Inflammatory macrophage (primary cell): ENCODE data around the gene SPTBN4.
"Not testable (repeated sequence)": the region's sequence is repeated elsewhere in the genome, so short reads cannot be mapped to it uniquely, and the experiment has no call there.

ENCODE experiments used
- DNase-seq, 2 donors: peaks; one replicate each; pipeline ENCODE4 v3.0.0-alpha.2; 2020 to 2022

SPTBN4 gene

DNA sequence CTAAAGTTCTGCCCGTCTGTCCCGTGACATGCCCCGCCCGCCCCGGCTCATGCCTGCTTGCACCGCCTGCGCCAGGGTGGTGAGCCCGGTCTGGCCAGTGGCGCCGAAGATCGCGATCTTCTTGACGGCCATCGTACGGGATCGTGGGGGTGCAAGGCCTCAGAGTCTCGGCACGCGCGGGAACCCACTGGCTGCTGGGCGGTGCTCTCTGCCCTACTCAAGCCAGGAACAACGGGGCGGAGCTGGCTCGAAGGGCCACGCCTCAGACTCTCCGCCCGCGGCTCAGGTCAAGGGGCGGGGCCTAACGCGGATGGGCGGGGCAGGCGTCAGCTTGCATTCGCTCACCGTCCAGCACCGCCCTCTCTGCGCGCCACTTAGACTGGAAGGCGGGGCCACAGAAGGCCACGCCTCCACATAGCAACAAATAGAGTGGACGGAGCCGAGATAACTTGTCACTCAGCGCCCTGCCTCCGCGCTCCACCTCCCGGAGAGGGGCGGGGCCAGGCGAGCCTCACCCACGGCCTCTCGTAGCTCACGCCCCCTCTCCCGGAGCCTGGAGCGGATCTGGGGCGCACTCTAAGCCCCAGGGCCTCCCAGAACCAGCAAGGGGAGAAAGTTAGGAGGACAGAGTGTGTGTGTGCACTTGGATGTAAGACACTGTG is 1.1 kb upstream of the SPTBN4 start, which contains the start of gene BLVRB:
Gene BLVRB (minus strand): TSS at position 189 of the 662 bp plus-strand sequence. CDS start 57 bp downstream, at position 132.
- DNase-seq, result peak; percentile 100

DNA sequence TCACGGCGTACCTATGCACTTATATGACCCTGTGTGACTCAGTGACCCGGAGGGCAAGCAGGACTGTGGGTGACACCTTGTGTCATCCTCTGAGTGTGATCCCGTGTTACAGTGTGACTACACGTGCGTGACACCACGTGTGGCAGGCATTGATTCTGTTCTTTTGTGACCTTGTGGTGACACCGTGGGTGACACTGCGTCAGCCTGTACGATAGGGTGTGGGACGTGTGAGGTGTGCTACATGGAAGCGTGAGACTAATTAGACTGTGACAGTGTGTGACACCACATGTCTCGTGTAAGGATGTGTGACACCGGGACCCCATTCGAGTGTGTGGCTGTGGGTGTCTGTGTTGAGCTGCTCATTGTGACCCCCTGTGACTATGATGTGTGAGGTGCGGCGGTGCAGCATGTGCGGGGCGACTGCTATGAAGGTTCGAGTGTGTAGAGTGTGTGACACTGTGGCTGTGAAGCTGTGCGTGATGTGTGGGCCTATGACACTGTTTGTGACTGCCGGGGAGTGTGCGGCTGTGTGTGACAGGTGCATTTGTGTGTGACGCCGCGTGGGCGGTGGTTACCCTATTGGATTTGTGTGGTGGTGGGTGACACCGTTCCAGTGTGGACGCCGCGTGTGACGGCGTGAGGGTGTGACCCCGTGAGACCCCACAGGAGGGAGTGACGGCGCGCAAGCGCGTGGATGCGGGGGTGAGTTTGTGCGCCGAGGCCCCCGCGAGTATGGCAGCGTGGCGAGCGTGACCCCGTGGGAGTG is 399 bp upstream of the SPTBN4 start:
- DNase-seq, result peak; percentile 79 to 84

DNA sequence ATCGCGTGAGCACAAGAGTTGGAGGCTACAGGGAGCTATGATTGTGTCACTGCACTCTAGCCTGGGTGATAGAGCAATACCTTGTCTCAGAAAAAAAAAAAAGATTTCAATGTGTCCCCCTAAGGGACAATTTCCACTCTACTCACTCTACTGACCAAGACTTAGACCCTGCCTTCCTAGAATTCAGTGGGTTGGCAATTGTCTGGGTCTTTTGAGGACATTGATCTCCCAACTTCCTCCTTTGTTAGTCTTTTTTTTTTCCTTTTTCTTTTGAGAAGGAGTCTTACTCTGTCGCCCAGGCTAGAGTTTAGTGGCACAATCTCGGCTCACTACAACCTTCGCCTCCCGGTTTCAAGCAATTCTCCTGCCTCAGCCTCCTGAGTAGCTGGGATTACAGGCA is 2.2 kb downstream of the SPTBN4 start:
- DNase-seq, result peak; percentile 26 to 30

DNA sequence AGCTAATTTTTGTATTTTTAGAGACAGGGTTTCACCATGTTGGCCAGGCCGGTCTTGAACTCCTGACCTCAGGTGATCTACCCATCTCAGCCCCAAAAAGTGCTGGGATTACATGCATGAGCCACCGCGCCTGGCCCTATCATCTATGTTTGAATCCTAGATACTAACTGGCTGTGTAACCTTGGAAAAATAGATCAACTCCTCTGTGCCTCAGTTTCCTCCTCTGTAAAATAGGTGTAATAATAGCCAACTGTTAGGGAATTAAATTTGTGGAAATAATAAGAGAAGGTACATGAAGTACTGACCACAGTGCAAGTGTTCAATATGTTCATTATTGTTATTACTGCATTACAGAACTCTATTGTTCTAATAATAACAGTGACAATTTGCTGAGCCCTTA is 4.3 kb downstream of the SPTBN4 start:
- no peak for DNase-seq

DNA sequence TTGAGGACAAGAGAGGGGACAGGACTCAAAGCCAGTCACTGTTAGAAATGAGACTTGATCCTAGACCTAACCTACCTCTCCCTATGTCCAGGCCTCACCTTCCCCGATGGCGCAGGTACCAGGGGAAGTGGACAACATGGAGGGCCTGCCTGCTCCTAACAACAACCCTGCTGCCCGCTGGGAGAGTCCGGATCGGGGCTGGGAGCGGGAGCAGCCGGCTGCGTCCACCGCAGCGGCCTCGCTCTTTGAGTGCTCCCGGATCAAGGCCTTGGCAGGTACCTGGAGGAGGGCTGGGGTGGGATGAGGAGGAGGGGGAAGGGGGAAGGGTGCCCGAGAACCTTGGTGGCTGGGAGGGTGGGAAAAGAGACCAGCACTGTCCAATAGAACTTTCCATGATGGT is 5.7 kb downstream of the SPTBN4 start:
- no peak for DNase-seq

DNA sequence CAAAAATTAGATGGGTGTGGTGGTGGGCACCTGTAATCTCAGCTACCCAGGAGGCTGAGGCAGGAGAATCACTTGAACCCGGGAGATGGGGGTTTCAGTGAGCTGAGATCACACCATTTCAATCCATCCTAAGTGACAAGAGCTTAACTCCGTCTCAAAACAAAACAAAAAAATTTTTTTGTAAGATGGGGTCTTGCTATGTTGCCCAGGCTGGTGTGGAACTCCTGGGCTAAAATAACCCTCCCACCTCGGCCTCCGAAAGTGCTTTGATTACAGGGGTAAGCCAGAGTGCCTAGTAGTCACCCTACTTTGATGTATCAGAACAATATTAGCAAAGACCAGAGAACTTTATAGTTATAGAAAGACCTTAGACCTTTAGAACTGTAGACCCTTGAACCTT is 7.9 kb downstream of the SPTBN4 start:
- DNase-seq, result no peak

DNA sequence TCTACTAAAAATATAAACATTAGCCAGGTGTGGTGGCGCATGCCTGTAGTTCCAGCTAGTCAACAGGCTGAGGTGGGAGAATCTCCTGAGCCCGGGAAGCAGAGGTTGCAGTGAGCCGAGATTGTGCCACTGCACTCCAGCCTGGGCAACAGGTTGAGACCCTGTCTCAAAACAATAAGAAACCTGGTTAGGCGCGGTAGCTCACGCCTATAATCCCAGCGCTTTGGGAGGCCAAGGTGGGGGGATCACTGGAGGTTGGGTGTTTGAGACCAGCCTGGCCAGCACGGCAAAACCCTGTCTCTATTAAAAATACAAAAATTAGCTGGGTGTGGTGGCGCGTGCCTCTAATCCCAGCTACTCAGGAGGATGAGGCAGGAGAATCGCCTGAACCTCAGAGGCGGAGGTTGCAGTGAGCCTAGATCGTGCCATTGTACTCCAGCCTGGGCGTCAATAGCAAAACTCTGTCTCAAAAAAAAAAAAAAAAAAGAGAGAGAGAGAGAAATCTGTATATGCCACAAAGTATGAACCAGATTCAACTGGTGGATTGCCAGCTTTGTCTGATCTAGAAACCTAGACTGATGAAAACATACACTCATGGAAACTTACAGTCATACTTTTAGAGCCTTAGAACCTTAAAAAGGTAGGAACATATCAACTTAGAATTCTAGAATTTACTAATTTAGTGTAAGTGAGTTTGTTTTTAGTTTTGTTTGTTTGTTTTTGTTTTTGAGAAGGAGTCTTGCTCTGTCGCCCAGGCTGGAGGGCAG is 9.3 kb downstream of the SPTBN4 start:
- DNase-seq, result not testable (repeated sequence)

DNA sequence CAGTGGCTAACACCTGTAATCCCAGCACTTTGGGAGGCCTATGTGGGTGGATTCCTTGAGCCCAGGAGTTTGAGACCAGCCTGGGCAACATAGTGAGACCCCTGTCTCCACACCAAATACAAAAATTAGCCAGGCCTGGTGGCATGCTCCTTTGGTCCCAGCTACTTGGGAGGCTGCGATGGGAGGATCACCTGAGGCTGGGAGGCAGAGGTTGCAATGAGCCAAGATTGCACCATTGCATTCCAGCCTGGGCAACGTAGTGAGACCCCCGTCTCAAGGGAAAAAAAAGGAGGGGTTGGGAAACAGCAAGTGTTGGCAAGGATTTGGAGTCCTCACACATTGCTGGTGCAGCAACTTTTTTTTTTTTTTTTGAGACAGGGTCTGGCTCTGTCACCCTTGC is 19.2 kb downstream of the SPTBN4 start:
- no peak for DNase-seq

DNA sequence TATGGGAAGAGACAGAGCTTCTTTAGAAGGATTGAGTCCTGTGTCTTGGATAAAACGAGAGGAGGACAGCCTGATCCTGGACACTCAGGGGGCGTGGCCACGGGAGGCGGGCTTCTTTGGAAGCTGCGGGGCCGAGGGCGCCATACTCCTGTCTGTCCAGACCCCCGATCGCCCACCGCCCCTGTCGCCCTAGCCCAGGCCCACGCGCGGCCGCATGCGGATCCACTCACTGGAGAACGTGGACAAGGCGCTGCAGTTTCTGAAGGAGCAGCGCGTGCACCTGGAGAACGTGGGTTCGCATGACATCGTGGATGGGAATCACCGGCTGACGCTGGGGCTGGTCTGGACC is 23.1 kb downstream of the SPTBN4 start:
- no peak for DNase-seq

DNA sequence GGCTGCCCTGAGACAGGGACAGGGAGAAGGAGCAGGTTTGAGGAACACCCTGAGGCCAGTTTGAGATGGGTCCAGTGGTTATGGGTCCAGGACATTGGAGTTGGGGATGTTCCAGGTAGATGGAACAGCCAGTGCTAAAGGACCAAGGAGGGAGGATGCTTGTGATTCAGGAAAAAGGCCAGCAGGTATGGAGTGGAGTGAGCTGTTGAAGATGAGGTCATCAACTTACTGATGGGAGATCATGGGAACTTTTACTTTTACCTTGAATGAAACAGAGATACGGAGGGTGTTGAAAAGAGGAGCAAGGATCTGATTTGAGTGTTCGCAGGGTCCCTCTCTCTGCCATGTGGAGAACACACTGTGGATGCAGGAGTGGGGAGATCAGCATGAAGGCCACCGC is 25.5 kb downstream of the SPTBN4 start:
- no peak for DNase-seq

DNA sequence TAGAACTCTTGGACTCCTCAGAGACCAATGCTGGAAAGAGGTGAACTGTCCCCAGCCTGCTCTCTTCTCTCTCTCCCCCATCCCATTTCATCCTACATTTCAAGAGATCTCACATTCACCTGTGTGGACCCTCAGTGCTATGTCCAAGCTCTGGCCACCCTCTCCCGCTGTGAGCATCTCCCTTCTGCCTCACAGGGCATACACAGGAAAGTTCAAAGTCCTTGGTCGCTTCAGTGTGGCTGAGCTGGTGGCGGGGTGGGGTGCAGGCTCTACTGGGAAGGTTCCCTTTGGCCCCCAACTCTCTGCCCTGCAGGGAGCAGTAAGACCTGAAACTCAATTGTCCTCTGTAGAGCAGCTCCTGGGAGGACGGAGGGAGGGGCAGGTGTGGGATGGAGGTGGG is 27.0 kb downstream of the SPTBN4 start:
- DNase-seq, result no peak

DNA sequence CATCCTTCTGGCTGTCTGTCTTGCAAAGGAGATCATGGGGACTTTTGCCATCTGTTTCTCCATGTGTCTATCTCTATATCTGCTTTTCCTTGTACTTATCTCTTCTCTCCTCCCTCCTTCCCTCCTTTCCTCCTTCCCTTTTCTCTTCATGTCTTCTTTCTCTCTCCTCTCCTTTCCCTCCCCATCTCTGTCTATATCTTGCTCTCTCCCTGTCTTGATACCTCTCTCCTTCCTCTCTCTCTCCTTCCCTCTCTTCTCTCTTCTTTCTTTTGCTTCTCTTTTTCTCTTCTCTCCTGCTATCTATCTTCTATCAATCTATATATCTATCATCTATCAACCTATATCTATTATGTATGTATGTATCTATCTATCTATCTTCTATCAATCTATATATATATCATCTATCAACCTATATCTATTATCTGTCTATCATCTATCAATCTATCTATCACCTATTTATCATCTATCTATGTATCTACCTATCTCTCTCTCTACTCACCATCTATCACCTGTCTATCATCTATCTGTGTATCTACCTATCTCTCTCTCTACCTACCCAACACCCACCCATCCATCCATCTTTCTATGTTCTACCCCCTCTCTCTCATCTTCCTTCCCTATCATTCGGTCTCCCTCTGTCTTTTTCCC is 27.5 kb downstream of the SPTBN4 start:
- no peak for DNase-seq

DNA sequence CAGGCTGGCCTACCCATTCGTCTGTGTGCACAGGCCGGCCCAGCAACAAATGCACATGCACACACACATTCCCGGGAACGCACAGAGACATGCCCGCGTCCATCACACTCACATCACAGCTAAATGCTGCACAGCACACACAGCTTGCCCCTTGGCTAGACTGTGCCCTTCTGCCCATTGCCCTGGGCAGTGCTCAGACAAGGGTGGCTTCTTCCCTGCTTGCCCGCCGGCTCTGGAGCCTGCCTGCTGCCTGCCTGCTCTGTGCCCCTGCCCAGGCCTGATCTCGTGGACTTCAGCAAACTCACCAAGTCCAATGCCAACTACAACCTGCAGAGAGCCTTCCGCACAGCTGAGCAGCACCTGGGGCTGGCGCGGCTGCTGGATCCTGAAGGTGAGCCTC is 30.4 kb downstream of the SPTBN4 start:
- no peak for DNase-seq

DNA sequence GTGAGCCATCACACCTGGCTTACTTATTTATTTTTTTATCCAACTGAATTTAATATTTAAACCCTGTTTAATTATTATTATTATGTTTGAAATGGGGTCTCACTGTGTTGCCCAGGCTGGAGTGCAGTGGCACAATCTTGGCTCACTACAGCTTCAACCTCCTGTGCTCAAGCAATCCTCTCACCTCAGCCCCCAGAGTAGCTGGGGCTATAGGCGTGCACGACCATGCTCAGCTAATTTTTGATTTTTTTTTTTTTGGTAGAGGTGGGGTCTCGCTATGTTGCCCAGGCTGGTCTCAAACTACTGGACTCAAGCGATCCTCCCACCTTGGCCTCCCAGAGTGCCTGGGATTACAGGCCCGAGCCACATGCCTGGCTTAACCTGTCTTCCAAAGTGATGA is 32.5 kb downstream of the SPTBN4 start:
- no peak for DNase-seq

DNA sequence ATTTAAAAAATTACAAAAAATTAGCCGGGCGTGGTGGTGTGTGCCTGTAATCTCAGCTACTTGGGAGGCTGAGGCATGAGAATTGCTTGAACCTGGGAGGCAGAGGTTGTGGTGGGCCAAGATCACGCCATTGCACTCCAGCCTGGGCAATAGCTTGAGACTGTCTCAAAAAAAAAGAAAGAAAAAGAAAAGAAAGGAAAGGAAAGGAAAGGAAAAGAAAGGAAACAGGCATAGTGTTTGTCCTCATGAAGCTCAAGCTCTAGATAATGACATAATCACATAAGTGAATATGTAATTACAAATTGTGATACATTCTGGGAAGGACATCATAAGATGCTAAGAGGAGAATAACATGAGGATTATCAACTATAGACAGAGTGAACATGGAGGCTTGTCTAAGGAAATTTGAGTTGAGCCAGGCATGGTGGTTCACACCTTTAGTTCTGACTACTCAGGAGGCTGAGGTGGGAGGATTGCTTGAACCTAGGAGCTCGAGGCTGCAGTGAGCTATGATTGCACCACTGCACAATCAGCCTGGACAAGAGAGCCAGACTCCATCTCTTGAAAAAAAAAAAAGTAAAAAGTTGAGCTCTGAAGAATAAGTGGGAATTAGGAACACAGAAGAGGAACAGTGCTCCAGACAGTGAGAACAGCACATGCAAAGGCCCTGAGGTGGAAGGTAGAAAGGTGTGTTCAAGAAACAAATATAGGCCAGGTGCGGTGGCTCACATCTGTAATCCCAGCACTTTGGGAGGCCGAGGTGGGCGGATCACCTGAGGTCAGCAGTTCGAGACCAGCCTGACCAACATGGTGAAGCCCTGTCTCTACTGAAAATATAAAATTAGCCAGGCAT is 34.1 kb downstream of the SPTBN4 start:
- DNase-seq, result not testable (repeated sequence)

DNA sequence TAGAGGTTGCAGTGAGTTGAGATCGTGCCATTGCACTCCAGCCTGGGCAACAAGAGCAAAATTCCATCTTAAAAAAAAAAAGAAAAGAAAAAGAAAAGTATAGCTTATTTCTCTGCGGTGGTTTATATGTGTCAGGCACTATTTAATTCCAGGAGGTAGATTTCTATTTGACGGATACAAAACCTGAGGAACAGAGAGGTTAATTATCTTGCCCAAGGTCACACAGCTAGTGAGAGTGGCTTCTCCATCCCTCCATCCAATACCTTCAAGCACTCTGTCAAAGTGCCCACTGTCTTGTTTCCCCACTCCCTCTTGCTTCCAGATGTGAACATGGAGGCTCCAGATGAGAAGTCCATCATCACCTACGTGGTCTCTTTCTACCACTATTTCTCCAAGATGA is 34.8 kb downstream of the SPTBN4 start:
- DNase-seq, result no peak

DNA sequence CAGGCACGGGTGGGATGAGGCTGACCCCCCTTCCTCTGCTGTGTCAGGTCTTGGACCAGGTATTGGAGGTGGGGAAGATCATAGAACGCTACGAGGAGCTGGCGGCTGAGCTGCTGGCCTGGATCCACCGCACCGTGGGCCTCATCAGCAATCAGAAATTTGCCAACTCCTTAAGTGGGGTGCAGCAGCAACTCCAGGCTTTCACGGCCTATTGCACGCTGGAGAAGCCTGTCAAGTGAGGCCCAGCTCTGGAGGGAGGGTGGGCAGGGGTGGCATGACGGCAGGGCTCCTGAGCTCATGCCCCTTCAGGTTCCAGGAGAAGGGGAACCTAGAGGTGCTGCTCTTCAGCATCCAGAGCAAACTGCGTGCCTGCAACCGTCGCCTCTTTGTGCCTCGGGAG is 35.3 kb downstream of the SPTBN4 start:
- DNase-seq, result no peak

DNA sequence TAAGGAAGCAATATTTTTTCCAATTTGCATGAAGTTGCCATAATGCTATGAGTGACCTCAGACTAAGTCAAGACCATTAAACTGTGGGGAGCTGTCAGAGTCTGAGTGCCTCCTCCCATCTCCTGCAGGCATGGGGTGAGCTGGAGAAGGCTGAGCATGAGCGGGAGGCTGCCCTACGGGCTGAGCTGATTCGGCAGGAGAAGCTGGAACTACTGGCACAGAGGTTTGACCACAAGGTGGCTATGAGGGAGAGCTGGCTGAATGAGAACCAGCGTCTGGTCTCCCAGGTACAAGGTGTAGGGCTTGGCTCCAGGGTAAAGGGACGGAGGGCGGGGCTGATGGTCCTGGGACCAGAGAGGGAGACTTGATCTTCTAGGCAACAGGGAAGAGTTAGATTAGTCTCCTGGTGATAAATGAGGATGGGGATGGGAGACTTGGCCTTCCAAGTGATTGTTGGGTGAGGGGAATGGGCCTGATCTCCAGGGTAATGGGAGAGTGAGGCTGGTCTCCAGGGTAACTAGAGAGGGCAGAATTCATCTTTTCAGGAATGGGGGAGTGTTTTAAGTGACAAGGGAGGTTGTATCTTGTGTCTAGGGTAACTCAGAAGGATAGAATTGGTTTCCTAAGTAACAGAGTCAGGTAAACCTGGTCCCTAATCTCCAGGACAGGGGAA is 36.0 kb downstream of the SPTBN4 start:
- DNase-seq, result no peak

DNA sequence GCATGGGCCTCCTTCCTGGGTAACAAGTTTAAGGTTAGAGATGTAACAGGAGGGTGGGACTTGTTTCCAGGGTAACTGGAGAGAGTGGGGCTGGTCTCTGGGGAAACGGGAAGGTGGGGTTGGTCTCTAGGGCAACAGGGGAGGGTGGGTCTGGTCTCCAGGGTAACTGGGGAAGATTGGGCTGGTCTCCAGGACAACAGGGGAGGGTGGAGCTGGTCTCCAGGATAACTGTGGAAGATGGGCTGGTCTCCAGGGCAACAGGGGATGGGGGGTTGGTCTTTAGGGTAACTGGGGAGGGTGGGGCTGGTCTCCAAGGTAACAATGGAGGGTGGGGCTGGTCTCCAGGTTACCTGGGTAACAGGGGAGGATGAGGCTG is 36.5 kb downstream of the SPTBN4 start:
- no peak for DNase-seq

DNA sequence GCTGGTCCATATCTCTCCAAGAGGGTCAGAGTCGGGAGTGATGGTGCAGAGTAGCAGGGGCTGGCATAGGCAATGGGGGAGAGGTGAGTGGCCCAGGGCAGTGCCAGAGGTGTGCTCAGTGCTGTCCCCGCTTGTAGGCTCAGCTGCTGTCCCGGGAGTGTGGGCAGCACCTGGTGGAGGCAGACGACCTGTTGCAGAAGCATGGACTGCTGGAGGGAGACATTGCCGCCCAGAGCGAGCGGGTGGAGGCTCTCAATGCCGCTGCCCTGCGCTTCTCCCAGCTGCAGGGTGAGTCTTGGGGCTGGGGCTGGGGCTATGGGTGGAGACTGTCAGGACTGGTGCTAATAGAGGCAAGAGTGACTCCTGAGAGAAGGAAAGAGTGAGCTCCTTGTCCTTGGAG is 39.3 kb downstream of the SPTBN4 start:
- DNase-seq, result no peak

DNA sequence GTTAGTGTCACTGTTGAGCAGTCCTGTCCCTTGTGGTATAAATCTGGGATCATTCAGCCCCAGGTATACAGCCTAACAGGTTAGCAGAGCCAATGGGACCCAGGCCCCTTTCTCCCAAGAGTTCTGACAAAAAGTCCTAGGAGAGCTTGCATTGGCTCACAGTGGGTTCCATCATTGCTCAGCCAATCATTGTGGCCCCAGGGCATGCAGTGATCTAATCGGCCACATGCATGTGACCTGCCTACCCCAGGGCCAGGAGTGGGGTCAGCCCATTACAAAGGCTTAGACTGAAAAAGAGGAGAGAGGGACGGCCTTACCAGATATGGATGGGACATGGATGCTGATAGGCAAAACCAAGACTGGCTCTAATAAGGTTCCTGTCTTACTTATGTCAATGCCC is 41.1 kb downstream of the SPTBN4 start:
- DNase-seq, result no peak
